Activated T-helper 17 cell treated with anti-CD3 and anti-CD28 coated beads, Interleukin-2, amount 50 U/mL, for 72 hours (primary cell): ENCODE measurements around the gene CRADD. TPM values are rescaled to one million over a fixed set of nuclear protein-coding genes. Genes with fewer than 3 reads are reported as not detected.
"Not testable (repeated sequence)": the region's sequence is repeated elsewhere in the genome, so short reads cannot be mapped to it uniquely, and the experiment has no call there.

ENCODE experiments used
- ATAC-seq: fragments of 150-1000 bp; cut with Tn5 transposase; replicated peaks from 2 replicates; pipeline ENCODE4 v1.10.0; 2021; ENCODE audit warnings: mild to moderate bottlenecking, moderate library complexity
- H3K27ac Mint-ChIP-seq: one replicate; pipeline ENCODE4 v1.8.0; 2022; ENCODE audit warnings: mixed read lengths
- H3K27me3 Mint-ChIP-seq: one replicate; pipeline ENCODE4 v1.8.0; 2022; ENCODE audit warnings: mixed read lengths
- H3K36me3 Mint-ChIP-seq: one replicate; pipeline ENCODE4 v1.8.0; 2022; ENCODE audit warnings: low read depth, mild to moderate bottlenecking, mixed read lengths
- H3K4me1 Mint-ChIP-seq: one replicate; pipeline ENCODE4 v1.8.0; 2022; ENCODE audit warnings: mixed read lengths
- H3K4me3 Mint-ChIP-seq: one replicate; pipeline ENCODE4 v1.8.0; 2022; ENCODE audit warnings: mild to moderate bottlenecking, mixed read lengths
- H3K9me3 Mint-ChIP-seq: one replicate; pipeline ENCODE4 v1.8.0; 2022; ENCODE audit warnings: mixed read lengths
- total RNA-seq, 2 donors: library from RNA; stranded (reverse); gene quantifications; one replicate each; pipeline ENCODE4 v1.2.3, GENCODE V29; 2022

Gene CRADD
- total RNA-seq, 2 donors from 2014 or later = 21.4 to 23.0 TPM

GRCh38 chr12:93706387-93706786 is 29.2 kb downstream of the CRADD start:
- H3K4me1 Mint-ChIP-seq = peaks cover 9% of the 10 kb centered on the region
- H3K27ac Mint-ChIP-seq = no peak overlapping the region
- no peaks in the 10 kb centered on the region for H3K36me3 Mint-ChIP-seq
- H3K4me3 Mint-ChIP-seq = no peak overlapping the region
- no peaks in the 10 kb centered on the region for H3K27me3 Mint-ChIP-seq
- peak; percentile 45 for ATAC-seq
- H3K9me3 Mint-ChIP-seq = peaks cover 12% of the 10 kb centered on the region

- no peak overlapping the region for H3K4me3 Mint-ChIP-seq
- peaks cover 12% of the 10 kb centered on the region for H3K9me3 Mint-ChIP-seq
- ATAC-seq = no peak
- H3K4me1 Mint-ChIP-seq = peaks cover 9% of the 10 kb centered on the region
- no peaks in the 10 kb centered on the region for H3K27me3 Mint-ChIP-seq
- no peak overlapping the region for H3K27ac Mint-ChIP-seq
- H3K36me3 Mint-ChIP-seq = no peaks in the 10 kb centered on the region
These were observed 29.6 kb downstream of the CRADD start for GRCh38 chr12:93706824-93707223.

- Mint-ChIP-seq H3K4me3 (no peak overlapping the region), H3K27me3 (no peaks in the 10 kb centered on the region), H3K9me3 (peaks cover 12% of the 10 kb centered on the region), H3K27ac (no peak overlapping the region), H3K36me3 (no peaks in the 10 kb centered on the region), H3K4me1 (peaks cover 4% of the 10 kb centered on the region)
- peak; percentile 38 for ATAC-seq
These were observed 30.7 kb downstream of the CRADD start for GRCh38 chr12:93707836-93708235.

GRCh38 chr12:93708952-93709351 is 31.8 kb downstream of the CRADD start:
- H3K36me3 Mint-ChIP-seq = no peaks in the 10 kb centered on the region
- H3K27ac Mint-ChIP-seq = no peak overlapping the region
- H3K9me3 Mint-ChIP-seq = peaks cover 12% of the 10 kb centered on the region
- no peaks in the 10 kb centered on the region for H3K27me3 Mint-ChIP-seq
- no peak for ATAC-seq
- peaks cover 4% of the 10 kb centered on the region for H3K4me1 Mint-ChIP-seq
- no peak overlapping the region for H3K4me3 Mint-ChIP-seq

- no peak overlapping the region for H3K27ac Mint-ChIP-seq
- no peaks in the 10 kb centered on the region for H3K27me3 Mint-ChIP-seq
- peaks cover 4% of the 10 kb centered on the region for H3K4me1 Mint-ChIP-seq
- no peaks in the 10 kb centered on the region for H3K36me3 Mint-ChIP-seq
- H3K9me3 Mint-ChIP-seq = peaks cover 12% of the 10 kb centered on the region
- no peak for ATAC-seq
- no peak overlapping the region for H3K4me3 Mint-ChIP-seq
These were observed 32.2 kb downstream of the CRADD start for GRCh38 chr12:93709386-93709785.

GRCh38 chr12:93710574-93710926 is 33.4 kb downstream of the CRADD start:
- Mint-ChIP-seq H3K27ac (no peak overlapping the region), H3K4me3 (no peak overlapping the region), H3K9me3 (peaks cover 12% of the 10 kb centered on the region), H3K27me3 (no peaks in the 10 kb centered on the region), H3K4me1 (peaks cover 8% of the 10 kb centered on the region), H3K36me3 (no peaks in the 10 kb centered on the region)
- ATAC-seq = no peak

GRCh38 chr12:93711502-93711901 is 34.3 kb downstream of the CRADD start:
- H3K4me1 Mint-ChIP-seq, H3K4me3 Mint-ChIP-seq, H3K27ac Mint-ChIP-seq, H3K27me3 Mint-ChIP-seq, ATAC-seq, H3K36me3 Mint-ChIP-seq: not testable (repeated sequence)
- peaks cover 12% of the 10 kb centered on the region for H3K9me3 Mint-ChIP-seq

- peaks cover 8% of the 10 kb centered on the region for H3K4me1 Mint-ChIP-seq
- H3K9me3 Mint-ChIP-seq = peaks cover 12% of the 10 kb centered on the region
- H3K36me3 Mint-ChIP-seq = no peaks in the 10 kb centered on the region
- ATAC-seq = no peak
- H3K27me3 Mint-ChIP-seq = no peaks in the 10 kb centered on the region
- no peak overlapping the region for H3K27ac Mint-ChIP-seq
- no peak overlapping the region for H3K4me3 Mint-ChIP-seq
These were observed 35.0 kb downstream of the CRADD start for GRCh38 chr12:93712200-93712599.

GRCh38 chr12:93713060-93713459 is 35.9 kb downstream of the CRADD start:
- Mint-ChIP-seq H3K27ac (no peak overlapping the region), H3K4me1 (peaks cover 5% of the 10 kb centered on the region), H3K36me3 (no peaks in the 10 kb centered on the region), H3K4me3 (no peak overlapping the region), H3K9me3 (peaks cover 13% of the 10 kb centered on the region), H3K27me3 (no peaks in the 10 kb centered on the region)
- no peak for ATAC-seq

GRCh38 chr12:93713800-93714199 is 36.6 kb downstream of the CRADD start:
- Mint-ChIP-seq H3K4me3 (no peak overlapping the region), H3K27ac (no peak overlapping the region), H3K4me1 (peaks cover 5% of the 10 kb centered on the region), H3K9me3 (peaks cover 15% of the 10 kb centered on the region), H3K36me3 (no peaks in the 10 kb centered on the region), H3K27me3 (no peaks in the 10 kb centered on the region)
- ATAC-seq = no peak

GRCh38 chr12:93714382-93714781 is 37.2 kb downstream of the CRADD start:
- peaks cover 14% of the 10 kb centered on the region for H3K9me3 Mint-ChIP-seq
- H3K27me3 Mint-ChIP-seq = no peaks in the 10 kb centered on the region
- H3K27ac Mint-ChIP-seq = no peak overlapping the region
- no peak for ATAC-seq
- no peak overlapping the region for H3K4me3 Mint-ChIP-seq
- H3K36me3 Mint-ChIP-seq = no peaks in the 10 kb centered on the region
- peaks cover 5% of the 10 kb centered on the region for H3K4me1 Mint-ChIP-seq

GRCh38 chr12:93719710-93720109 is 42.5 kb downstream of the CRADD start:
- no peaks in the 10 kb centered on the region for H3K27me3 Mint-ChIP-seq
- no peaks in the 10 kb centered on the region for H3K36me3 Mint-ChIP-seq
- H3K27ac Mint-ChIP-seq = no peak overlapping the region
- ATAC-seq = no peak
- H3K4me1 Mint-ChIP-seq = peaks cover 5% of the 10 kb centered on the region
- H3K9me3 Mint-ChIP-seq = peaks cover 16% of the 10 kb centered on the region
- no peak overlapping the region for H3K4me3 Mint-ChIP-seq

- Mint-ChIP-seq H3K4me1 (no peaks in the 10 kb centered on the region), H3K36me3 (no peaks in the 10 kb centered on the region), H3K4me3 (no peak overlapping the region), H3K27me3 (no peaks in the 10 kb centered on the region), H3K9me3 (peaks cover 16% of the 10 kb centered on the region), H3K27ac (no peak overlapping the region)
- no peak for ATAC-seq
These were observed 43.4 kb downstream of the CRADD start for GRCh38 chr12:93720559-93720958.

- Mint-ChIP-seq H3K27me3 (no peaks in the 10 kb centered on the region), H3K9me3 (peaks cover 16% of the 10 kb centered on the region), H3K36me3 (no peaks in the 10 kb centered on the region), H3K4me3 (no peak overlapping the region), H3K4me1 (no peaks in the 10 kb centered on the region), H3K27ac (no peak overlapping the region)
- ATAC-seq = no peak
These were observed 45.0 kb downstream of the CRADD start for GRCh38 chr12:93722179-93722578.

GRCh38 chr12:93722835-93723567 is 45.8 kb downstream of the CRADD start:
- Mint-ChIP-seq H3K4me1 (no peaks in the 10 kb centered on the region), H3K9me3 (peaks cover 13% of the 10 kb centered on the region), H3K4me3 (no peak overlapping the region), H3K36me3 (no peaks in the 10 kb centered on the region), H3K27ac (no peak overlapping the region), H3K27me3 (no peaks in the 10 kb centered on the region)
- ATAC-seq = no peak

- H3K4me3 Mint-ChIP-seq = no peak overlapping the region
- H3K36me3 Mint-ChIP-seq = no peaks in the 10 kb centered on the region
- peaks cover 10% of the 10 kb centered on the region for H3K9me3 Mint-ChIP-seq
- no peaks in the 10 kb centered on the region for H3K4me1 Mint-ChIP-seq
- ATAC-seq = no peak
- no peaks in the 10 kb centered on the region for H3K27me3 Mint-ChIP-seq
- H3K27ac Mint-ChIP-seq = no peak overlapping the region
These were observed 46.4 kb downstream of the CRADD start for GRCh38 chr12:93723568-93723930.
